ENCODE measurements around the gene E2F3.

E2F3 gene

GRCh38 chr6:20474874-20475542 is 73.3 kb downstream of the E2F3 start:
- Mint-ChIP-seq H3K27ac (peak overlapping the region; percentile 33), H3K4me1 (ENCODE audit: low read depth) (peaks cover 44% of the 10 kb centered on the region), H3K4me3 (no peak overlapping the region), H3K27me3 (no peaks in the 10 kb centered on the region), H3K9me3 (no peaks in the 10 kb centered on the region), H3K36me3 (ENCODE audit: low read depth) (peaks cover 36% of the 10 kb centered on the region)
- intact Hi-C loops (cut with micrococcal nuclease) = no loop called here

GRCh38 chr6:20476501-20477043 is 74.9 kb downstream of the E2F3 start:
- peaks cover 52% of the 10 kb centered on the region for H3K4me1 Mint-ChIP-seq (ENCODE audit: low read depth)
- intact Hi-C loops (cut with micrococcal nuclease) = no loop called here
- no peak overlapping the region for H3K27ac Mint-ChIP-seq
- peaks cover 48% of the 10 kb centered on the region for H3K36me3 Mint-ChIP-seq (ENCODE audit: low read depth)
- no peaks in the 10 kb centered on the region for H3K9me3 Mint-ChIP-seq
- no peaks in the 10 kb centered on the region for H3K27me3 Mint-ChIP-seq
- no peak overlapping the region for H3K4me3 Mint-ChIP-seq

DNA sequence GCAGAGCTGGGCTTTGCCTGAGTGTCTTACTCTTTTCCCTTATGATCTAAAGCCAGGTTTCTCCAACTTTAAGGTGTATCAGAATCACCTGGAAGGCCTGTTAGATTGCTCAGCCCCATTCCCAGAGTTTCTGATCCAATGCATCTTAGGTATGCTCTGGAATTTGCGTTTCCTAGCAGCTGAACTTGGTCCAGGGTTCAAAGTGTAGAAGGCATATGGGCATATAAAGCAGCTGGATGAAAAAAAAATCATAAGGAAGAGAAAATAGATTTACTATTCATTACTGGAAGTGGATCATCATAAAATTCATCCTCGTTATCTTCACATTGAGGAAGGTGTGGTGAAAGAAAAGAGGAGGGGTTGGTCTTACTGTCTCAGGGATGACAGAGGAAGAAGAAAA is 75.8 kb downstream of the E2F3 start:
- no peaks in the 10 kb centered on the region for H3K27me3 Mint-ChIP-seq
- intact Hi-C loops (cut with micrococcal nuclease) = no loop called here
- no peaks in the 10 kb centered on the region for H3K9me3 Mint-ChIP-seq
- H3K4me3 Mint-ChIP-seq = no peak overlapping the region
- H3K27ac Mint-ChIP-seq = no peak overlapping the region
- H3K4me1 Mint-ChIP-seq (ENCODE audit: low read depth) = peaks cover 52% of the 10 kb centered on the region
- peaks cover 57% of the 10 kb centered on the region for H3K36me3 Mint-ChIP-seq (ENCODE audit: low read depth)

- H3K4me1 Mint-ChIP-seq (ENCODE audit: low read depth) = peaks cover 63% of the 10 kb centered on the region
- H3K36me3 Mint-ChIP-seq (ENCODE audit: low read depth) = peaks cover 73% of the 10 kb centered on the region
- no peak overlapping the region for H3K27ac Mint-ChIP-seq
- no peaks in the 10 kb centered on the region for H3K9me3 Mint-ChIP-seq
- no peaks in the 10 kb centered on the region for H3K27me3 Mint-ChIP-seq
- H3K4me3 Mint-ChIP-seq = no peak overlapping the region
- intact Hi-C loops (cut with micrococcal nuclease) = no loop called here
These were observed 77.4 kb downstream of the E2F3 start for GRCh38 chr6:20479060-20479459.

DNA sequence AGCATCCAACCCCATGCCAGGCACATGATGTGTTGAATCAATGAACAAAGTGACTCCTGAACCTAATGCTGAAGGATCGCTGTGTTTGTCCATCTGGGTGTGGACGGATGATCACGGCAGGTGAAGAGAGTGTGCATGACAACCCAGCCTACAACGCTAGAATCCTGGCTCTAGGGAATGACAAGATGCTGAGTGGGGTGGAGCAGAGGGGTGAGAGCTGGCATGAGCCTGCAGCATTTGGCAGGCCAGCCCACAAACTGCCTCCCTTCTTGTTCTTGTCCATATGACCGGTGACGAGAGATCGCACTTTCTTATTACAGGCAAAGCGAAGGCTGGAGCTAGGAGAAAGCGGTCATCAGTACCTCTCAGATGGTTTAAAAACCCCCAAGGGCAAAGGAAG is 77.8 kb downstream of the E2F3 start:
- Mint-ChIP-seq H3K36me3 (ENCODE audit: low read depth) (peaks cover 78% of the 10 kb centered on the region), H3K4me1 (ENCODE audit: low read depth) (peaks cover 63% of the 10 kb centered on the region), H3K27ac (no peak overlapping the region), H3K9me3 (no peaks in the 10 kb centered on the region), H3K4me3 (no peak overlapping the region), H3K27me3 (no peaks in the 10 kb centered on the region)
- intact Hi-C loops (cut with micrococcal nuclease) = no loop called here

GRCh38 chr6:20481281-20481680 is 79.6 kb downstream of the E2F3 start:
- Mint-ChIP-seq H3K9me3 (no peaks in the 10 kb centered on the region), H3K27me3 (no peaks in the 10 kb centered on the region), H3K4me1 (ENCODE audit: low read depth) (peaks cover 51% of the 10 kb centered on the region), H3K27ac (peak overlapping the region; percentile 53), H3K36me3 (ENCODE audit: low read depth) (peaks cover 73% of the 10 kb centered on the region), H3K4me3 (no peak overlapping the region)
- intact Hi-C loops (cut with micrococcal nuclease) = no loop called here

GRCh38 chr6:20483887-20484497 is 82.3 kb downstream of the E2F3 start:
- intact Hi-C loops (cut with micrococcal nuclease) = no loop called here

GRCh38 chr6:20486641-20487040 is 85.0 kb downstream of the E2F3 start:
- Mint-ChIP-seq H3K27me3 (no peaks in the 10 kb centered on the region), H3K4me1 (ENCODE audit: low read depth) (peaks cover 38% of the 10 kb centered on the region), H3K9me3 (no peaks in the 10 kb centered on the region), H3K36me3 (ENCODE audit: low read depth) (peaks cover 89% of the 10 kb centered on the region), H3K27ac (no peak overlapping the region), H3K4me3 (no peak overlapping the region)
- intact Hi-C loops (cut with micrococcal nuclease) = no loop called here

More at GRCh38 chr6:20483887-20484497, 82.3 kb downstream of the E2F3 start:
- Mint-ChIP-seq H3K36me3 (ENCODE audit: low read depth) (peaks cover 89% of the 10 kb centered on the region), H3K9me3 (no peaks in the 10 kb centered on the region), H3K27me3 (no peaks in the 10 kb centered on the region), H3K4me1 (ENCODE audit: low read depth) (peaks cover 50% of the 10 kb centered on the region), H3K4me3 (no peak overlapping the region), H3K27ac (peak overlapping the region; percentile 25)

DNA sequence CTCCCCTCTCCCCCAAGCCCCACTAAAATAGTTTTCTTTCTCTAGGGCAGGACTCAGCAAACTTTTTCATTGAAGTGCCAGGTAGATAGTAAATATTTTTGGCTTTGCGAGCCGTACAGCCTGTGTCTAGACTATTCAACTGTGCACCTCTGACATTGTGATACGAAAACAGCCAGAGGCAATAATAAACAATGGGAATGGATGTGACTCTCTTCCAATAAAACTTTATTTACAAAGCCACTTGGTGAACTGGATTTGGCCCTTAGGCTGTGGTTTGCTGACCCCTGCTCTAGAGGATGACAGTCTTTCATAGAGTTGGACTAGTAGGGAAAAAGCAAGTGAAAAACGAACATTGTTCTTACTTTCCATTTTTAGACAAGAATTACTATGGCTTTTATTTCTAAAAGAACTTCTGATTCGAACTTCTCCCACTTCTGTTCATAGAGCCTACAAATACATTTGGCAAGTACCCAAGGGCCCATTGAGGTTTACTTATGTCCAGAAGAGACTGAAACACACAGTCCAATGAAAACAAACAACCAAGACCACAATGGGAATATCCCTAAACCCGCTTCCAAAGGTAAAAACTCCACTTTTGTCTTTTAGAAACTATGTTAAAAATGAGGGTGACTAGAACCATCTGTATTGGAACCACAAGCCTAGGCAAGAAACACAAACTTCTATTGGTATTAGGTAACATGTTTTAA is 86.1 kb downstream of the E2F3 start:
- H3K27me3 Mint-ChIP-seq = no peaks in the 10 kb centered on the region
- H3K4me1 Mint-ChIP-seq (ENCODE audit: low read depth) = peaks cover 34% of the 10 kb centered on the region
- H3K36me3 Mint-ChIP-seq (ENCODE audit: low read depth) = peaks cover 83% of the 10 kb centered on the region
- no peak overlapping the region for H3K27ac Mint-ChIP-seq
- no peak overlapping the region for H3K4me3 Mint-ChIP-seq
- intact Hi-C loops (cut with micrococcal nuclease) = no loop called here
- H3K9me3 Mint-ChIP-seq = no peaks in the 10 kb centered on the region

GRCh38 chr6:20490591-20490990 is 88.9 kb downstream of the E2F3 start:
- H3K27me3 Mint-ChIP-seq = no peaks in the 10 kb centered on the region
- H3K4me3 Mint-ChIP-seq = no peak overlapping the region
- no peak overlapping the region for H3K27ac Mint-ChIP-seq
- H3K36me3 Mint-ChIP-seq (ENCODE audit: low read depth) = peaks cover 71% of the 10 kb centered on the region
- H3K9me3 Mint-ChIP-seq = no peaks in the 10 kb centered on the region
- intact Hi-C loops (cut with micrococcal nuclease) = no loop called here
- peaks cover 15% of the 10 kb centered on the region for H3K4me1 Mint-ChIP-seq (ENCODE audit: low read depth)

- peaks cover 17% of the 10 kb centered on the region for H3K4me1 Mint-ChIP-seq (ENCODE audit: low read depth)
- H3K27ac Mint-ChIP-seq = no peak overlapping the region
- H3K36me3 Mint-ChIP-seq (ENCODE audit: low read depth) = peaks cover 58% of the 10 kb centered on the region
- intact Hi-C loops (cut with micrococcal nuclease) = no loop called here
- no peak overlapping the region for H3K4me3 Mint-ChIP-seq
- no peaks in the 10 kb centered on the region for H3K9me3 Mint-ChIP-seq
- H3K27me3 Mint-ChIP-seq = no peaks in the 10 kb centered on the region
These were observed 90.4 kb downstream of the E2F3 start for GRCh38 chr6:20492099-20492498.

DNA sequence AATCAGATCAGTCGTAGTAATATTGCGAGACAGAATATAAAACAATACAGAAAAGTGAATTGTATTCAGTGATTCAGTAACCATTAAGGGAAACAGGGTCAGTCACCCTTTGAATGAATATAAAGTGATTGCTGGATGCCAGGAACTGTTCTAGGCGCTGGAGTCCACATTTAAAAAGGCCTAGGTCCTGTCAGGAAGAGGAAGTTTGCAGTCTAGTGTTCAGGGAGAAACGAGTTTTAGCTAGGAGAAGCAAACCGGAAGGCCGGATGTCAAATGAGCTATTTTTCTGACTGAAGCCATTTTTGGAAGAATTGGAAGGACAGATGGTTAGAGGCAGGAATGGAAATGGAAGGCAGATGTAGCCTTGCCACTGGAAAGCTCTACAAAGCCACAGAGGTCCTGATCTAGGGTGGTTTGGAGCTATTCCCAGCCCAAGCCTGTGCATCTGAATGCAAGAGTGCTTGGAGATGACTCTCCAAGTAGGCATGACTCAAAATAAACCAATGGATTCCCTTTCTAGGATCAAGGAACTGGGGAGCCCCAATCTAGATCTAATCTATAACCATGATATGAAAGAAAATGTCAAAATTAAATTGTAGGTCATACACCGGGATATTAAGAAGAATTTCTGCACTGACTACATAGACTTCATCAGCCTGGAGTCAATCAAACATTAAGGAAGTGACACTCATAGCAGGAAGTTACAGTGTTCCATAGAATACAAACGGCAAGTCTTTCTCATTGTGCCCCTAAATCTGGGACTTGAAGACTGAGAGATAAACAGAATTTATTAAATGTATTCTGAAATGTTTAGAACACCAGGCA is 95.7 kb downstream of the E2F3 start:
- Mint-ChIP-seq H3K36me3 (ENCODE audit: low read depth) (peaks cover 7% of the 10 kb centered on the region), H3K27me3 (no peaks in the 10 kb centered on the region), H3K27ac (peak overlapping the region; percentile 87), H3K4me3 (peak overlapping the region; percentile 50), H3K9me3 (no peaks in the 10 kb centered on the region), H3K4me1 (ENCODE audit: low read depth) (peaks cover 39% of the 10 kb centered on the region)
- intact Hi-C loops (cut with micrococcal nuclease) = no loop called here

- H3K36me3 Mint-ChIP-seq (ENCODE audit: low read depth) = peaks cover 5% of the 10 kb centered on the region
- H3K27ac Mint-ChIP-seq = peak overlapping the region; percentile 87
- peak overlapping the region; percentile 50 for H3K4me3 Mint-ChIP-seq
- no peaks in the 10 kb centered on the region for H3K9me3 Mint-ChIP-seq
- peaks cover 39% of the 10 kb centered on the region for H3K4me1 Mint-ChIP-seq (ENCODE audit: low read depth)
- intact Hi-C loops (cut with micrococcal nuclease) = no loop called here
- no peaks in the 10 kb centered on the region for H3K27me3 Mint-ChIP-seq
These were observed 96.3 kb downstream of the E2F3 start for GRCh38 chr6:20498041-20498385.

DNA sequence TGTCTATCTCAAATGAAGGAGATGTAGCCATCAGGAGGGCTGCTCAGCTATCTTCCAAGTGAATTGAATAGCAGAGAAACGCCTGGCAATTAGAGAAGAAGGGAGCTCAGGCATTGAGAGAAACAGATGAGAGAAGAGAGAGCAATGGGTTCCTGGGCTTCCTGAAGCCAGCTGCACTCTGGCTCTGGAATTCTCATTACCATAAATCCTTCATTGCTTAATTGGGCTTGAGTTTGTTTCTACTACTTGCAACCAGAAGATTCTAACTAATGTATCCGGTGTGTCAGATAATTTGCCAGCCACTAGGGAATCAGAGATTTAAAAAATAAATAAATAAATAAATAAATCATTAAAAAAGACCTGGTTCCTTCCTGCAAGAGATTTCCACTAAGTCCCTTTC is 107.5 kb downstream of the E2F3 start:
- Mint-ChIP-seq H3K9me3 (no peaks in the 10 kb centered on the region), H3K36me3 (ENCODE audit: low read depth) (no peaks in the 10 kb centered on the region)

More for the DNA sequence above, 107.5 kb downstream of the E2F3 start:
- Mint-ChIP-seq H3K4me3 (no peak overlapping the region), H3K27ac (no peak overlapping the region), H3K4me1 (ENCODE audit: low read depth) (no peaks in the 10 kb centered on the region), H3K27me3 (no peaks in the 10 kb centered on the region)
- intact Hi-C loops (cut with micrococcal nuclease) = no loop called here
